Neural cell (in vitro differentiated cells): ENCODE data around the gene AFF3. TPM values are rescaled to one million over a fixed set of nuclear protein-coding genes. Genes with fewer than 3 reads are reported as not detected.

ENCODE experiments used
- H2AFZ ChIP-seq: fragments of 200-600, 300-800 bp; sonication (generic), shearing (Covaris generic); 2 replicates; pipeline ENCODE4 v1.6.0; 2014; ENCODE audit warnings: low read depth, mild to moderate bottlenecking, antibody characterized with exemption, low read length, moderate library complexity
- H3F3A ChIP-seq: fragments of 200-600 bp; shearing (Covaris generic); 2 replicates; pipeline ENCODE4 v1.6.1; 2016; ENCODE audit warnings: mild to moderate bottlenecking, moderate library complexity, mixed read lengths, antibody characterized with exemption, low read length; ENCODE audit not compliant: insufficient read depth, poor library complexity, severe bottlenecking
- H3K27ac ChIP-seq: fragments of 200-600, 300-800 bp; sonication (generic), shearing (Covaris generic); 2 replicates; pipeline ENCODE4 v1.5.1; 2014; ENCODE audit warnings: mild to moderate bottlenecking, low read length, moderate library complexity
- H3K27me3 ChIP-seq: fragments of 300-800, 200-600 bp; sonication (generic), shearing (Covaris generic); 2 replicates; pipeline ENCODE4 v1.6.0; 2014; ENCODE audit warnings: mild to moderate bottlenecking, low read depth, low read length, moderate library complexity; ENCODE audit not compliant: insufficient read depth
- H3K36me3 ChIP-seq: fragments of 300-800, 200-600 bp; sonication (generic), shearing (Covaris generic); 2 replicates; pipeline ENCODE4 v1.5.1; 2014; ENCODE audit warnings: mild to moderate bottlenecking, antibody characterized with exemption, low read length, moderate library complexity; ENCODE audit not compliant: insufficient read depth
- H3K4me2 ChIP-seq: fragments of 300-800, 200-600 bp; sonication (generic), shearing (Covaris generic); 2 replicates; pipeline ENCODE4 v1.6.0; 2014; ENCODE audit warnings: mild to moderate bottlenecking, low read length
- H3K4me3 ChIP-seq: fragments of 300-800, 200-600 bp; sonication (generic), shearing (Covaris generic); 2 replicates; pipeline ENCODE4 v1.5.1; 2014; ENCODE audit warnings: mild to moderate bottlenecking, low read length, moderate library complexity
- H3K79me2 ChIP-seq: fragments of 200-600 bp; shearing (Covaris generic); replicated peaks from 2 replicates; pipeline ENCODE4 v1.6.0; 2014; ENCODE audit warnings: mild to moderate bottlenecking, low read length, moderate library complexity; ENCODE audit not compliant: insufficient read depth
- H3K9ac ChIP-seq: fragments of 300-800, 200-600 bp; sonication (generic), shearing (Covaris generic); 2 replicates; pipeline ENCODE4 v1.6.1; 2016; ENCODE audit warnings: mild to moderate bottlenecking, low read length, mixed read lengths
- H3K9me2 ChIP-seq: fragments of 200-600 bp; shearing (Covaris generic); 2 replicates; pipeline ENCODE4 v1.6.1; 2016; ENCODE audit warnings: mild to moderate bottlenecking, low read length, mixed read lengths; ENCODE audit not compliant: insufficient read depth
- H3K9me3 ChIP-seq: fragments of 200-600, 300-800 bp; sonication (generic), shearing (Covaris generic); 2 replicates; pipeline ENCODE4 v1.6.1; 2016; ENCODE audit warnings: mild to moderate bottlenecking, mixed run types, low read length, moderate library complexity, mixed read lengths
- H4K20me1 ChIP-seq: fragments of 200-600 bp; shearing (Covaris generic); 2 replicates; pipeline ENCODE4 v1.6.1; 2016; ENCODE audit warnings: mild to moderate bottlenecking, mixed run types; ENCODE audit not compliant: insufficient read depth
- CTCF ChIP-seq: fragments of 450-650 bp; IDR thresholded peaks from 2 replicates; pipeline ENCODE4 v1.5.1; 2014; ENCODE audit warnings: antibody characterized with exemption, mild to moderate bottlenecking, moderate library complexity; ENCODE audit not compliant: poor library complexity, severe bottlenecking
- EP300 ChIP-seq: fragments of 450-650 bp; conservative IDR thresholded peaks from 2 replicates; pipeline ENCODE4 v1.6.1; 2014; ENCODE audit warnings: antibody characterized with exemption, mild to moderate bottlenecking, moderate library complexity; ENCODE audit not compliant: poor library complexity, severe bottlenecking
- EZH2 ChIP-seq: fragments of 200-600, 300-800 bp; shearing (Covaris generic), sonication (generic); IDR thresholded peaks from 2 replicates; pipeline ENCODE4 v1.6.1; 2014; ENCODE audit warnings: antibody characterized with exemption, low read length, borderline replicate concordance, mild to moderate bottlenecking; ENCODE audit not compliant: insufficient read depth, poor library complexity, severe bottlenecking
- MXI1 ChIP-seq: fragments of 450-650 bp; conservative IDR thresholded peaks from 2 replicates; pipeline ENCODE4 v1.6.1; 2014; ENCODE audit warnings: antibody characterized with exemption, mild to moderate bottlenecking; ENCODE audit not compliant: poor library complexity, severe bottlenecking
- POLR2AphosphoS5 ChIP-seq: IDR thresholded peaks from 2 replicates; pipeline ENCODE4 v1.6.1; 2012
- RAD21 ChIP-seq: fragments of 450-650 bp; conservative IDR thresholded peaks from 2 replicates; pipeline ENCODE4 v1.6.1; 2014; ENCODE audit warnings: antibody characterized with exemption, mild to moderate bottlenecking, moderate library complexity
- REST ChIP-seq: IDR thresholded peaks from 2 replicates; pipeline ENCODE4 v1.6.1; 2012; ENCODE audit warnings: borderline replicate concordance
- SMC3 ChIP-seq: fragments of 450-650 bp; conservative IDR thresholded peaks from 2 replicates; pipeline ENCODE4 v1.6.1; 2014; ENCODE audit warnings: antibody characterized with exemption, mild to moderate bottlenecking, moderate library complexity; ENCODE audit not compliant: poor library complexity
- TAF1 ChIP-seq: IDR thresholded peaks from 2 replicates; pipeline ENCODE4 v1.6.1; 2012; ENCODE audit warnings: low read depth
- polyA plus RNA-seq: library from polyadenylated mRNA; depleted of rRNA; stranded (reverse); fragments of >200 nt; gene quantifications from 2 replicates; pipeline ENCODE4 v1.2.3, GENCODE V29; 2014

Gene AFF3
- polyA plus RNA-seq, 1 donor from 2014 or later: 5.1 TPM

GRCh38 chr2:99989905-99990304 is 152.5 kb downstream of the AFF3 start:
- no peaks in the 10 kb centered on the region for H3K9me2 ChIP-seq
- TF ChIP-seq SMC3 (no peak), MXI1 (no peak), CTCF (no peak), RAD21 (no peak), POLR2AphosphoS5 (no peak), REST (no peak), EP300 (no peak), EZH2 (no peak), TAF1 (no peak)
- peaks cover 4% of the 10 kb centered on the region for H3K36me3 ChIP-seq
- H4K20me1 ChIP-seq: no peaks in the 10 kb centered on the region
- no peaks in the 10 kb centered on the region for H3F3A ChIP-seq
- H3K4me3 ChIP-seq: no peak overlapping the region
- H3K9me3 ChIP-seq: no peaks in the 10 kb centered on the region
- no peaks in the 10 kb centered on the region for H3K79me2 ChIP-seq
- no peak overlapping the region for H2AFZ ChIP-seq
- H3K27me3 ChIP-seq: no peaks in the 10 kb centered on the region
- no peak overlapping the region for H3K27ac ChIP-seq
- H3K4me2 ChIP-seq: no peak overlapping the region
- no peak overlapping the region for H3K9ac ChIP-seq

- TF ChIP-seq RAD21 (no peak), CTCF (no peak), EP300 (no peak), MXI1 (no peak), EZH2 (no peak), TAF1 (no peak), SMC3 (no peak), POLR2AphosphoS5 (no peak), REST (no peak)
- no peaks in the 10 kb centered on the region for H3K9me2 ChIP-seq
- no peak overlapping the region for H3K4me3 ChIP-seq
- H2AFZ ChIP-seq: no peak overlapping the region
- no peaks in the 10 kb centered on the region for H3K79me2 ChIP-seq
- no peak overlapping the region for H3K4me2 ChIP-seq
- H3F3A ChIP-seq: no peaks in the 10 kb centered on the region
- H3K27me3 ChIP-seq: no peaks in the 10 kb centered on the region
- no peaks in the 10 kb centered on the region for H3K9me3 ChIP-seq
- H3K27ac ChIP-seq: no peak overlapping the region
- peaks cover 4% of the 10 kb centered on the region for H3K36me3 ChIP-seq
- H4K20me1 ChIP-seq: no peaks in the 10 kb centered on the region
- H3K9ac ChIP-seq: no peak overlapping the region
Observed at GRCh38 chr2:99988599-99988998, 153.8 kb downstream of the AFF3 start.
